ENCODE data around the gene GABRG3.
"Not testable (repeated sequence)": the region's sequence is repeated elsewhere in the genome, so short reads cannot be mapped to it uniquely, and the experiment has no call there.

Gene GABRG3

DNA sequence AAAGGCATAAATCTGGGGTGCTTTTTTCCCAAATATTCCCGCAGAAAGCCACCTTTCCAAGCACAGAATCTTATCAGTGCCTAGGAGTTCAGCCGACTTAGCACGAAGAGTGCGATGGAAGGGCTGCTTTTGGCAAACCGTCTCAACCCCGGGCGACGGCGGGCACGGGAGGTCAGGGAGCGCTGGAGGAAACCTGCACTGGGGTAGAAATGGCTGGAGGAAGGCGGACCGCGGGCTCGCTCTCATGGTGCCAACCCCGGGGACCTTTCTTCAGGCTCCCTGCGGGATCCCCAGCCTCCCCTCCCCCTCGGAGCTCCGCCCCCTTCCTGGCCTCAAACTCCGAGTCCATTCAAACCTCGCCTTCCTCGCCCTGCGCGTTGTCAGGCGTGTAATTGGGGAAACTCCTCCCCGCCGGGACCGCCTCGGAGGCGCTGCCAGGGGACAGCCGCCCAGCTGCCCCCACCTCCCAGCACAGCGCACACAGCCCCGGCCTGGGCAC lies at the start of gene GABRG3:
Gene GABRG3, plus strand, starts transcription at position 470 of the 499 bp plus-strand sequence.
- DNase-seq, result no peak

DNA sequence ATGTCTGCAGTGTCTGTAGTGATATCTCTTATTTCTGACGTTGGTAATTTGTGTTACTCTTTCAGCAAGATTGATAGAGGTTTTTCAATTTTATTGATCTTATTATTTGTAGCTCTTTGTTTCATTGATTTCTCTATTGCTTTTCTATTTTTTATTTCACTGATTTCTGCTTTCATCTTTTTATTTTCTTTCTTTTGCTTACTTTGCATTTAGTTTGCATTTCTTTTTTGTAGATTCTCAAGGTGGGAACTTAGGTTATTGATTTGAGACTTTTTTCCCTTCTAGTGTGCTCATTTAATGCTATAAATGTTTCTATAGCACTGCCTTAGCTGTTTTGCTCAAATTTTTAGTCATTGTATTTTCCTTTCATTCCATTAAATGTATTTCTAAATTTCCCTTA lies 49.5 kb upstream of the GABRG3 start:
- DNase-seq, result no peak

DNA sequence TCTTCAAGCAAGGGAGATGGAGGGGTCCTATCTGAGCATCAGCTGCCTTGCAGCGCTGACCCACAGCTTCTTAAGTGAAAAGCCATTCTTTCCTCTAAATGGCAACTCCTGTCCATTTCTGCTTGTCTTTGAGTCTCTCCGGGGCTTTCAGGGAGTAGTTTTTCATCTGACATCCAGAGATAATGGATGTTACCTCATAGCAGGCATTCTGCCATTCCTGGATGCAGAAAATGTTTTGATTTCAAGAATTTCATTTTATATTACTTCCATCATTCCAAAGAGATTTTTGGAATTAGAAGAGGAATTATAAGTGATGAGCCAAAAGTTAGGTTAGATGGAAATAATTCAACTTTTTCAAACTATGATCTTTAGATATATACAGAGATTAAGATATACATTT lies 44.9 kb upstream of the GABRG3 start:
- DNase-seq, result no peak

DNA sequence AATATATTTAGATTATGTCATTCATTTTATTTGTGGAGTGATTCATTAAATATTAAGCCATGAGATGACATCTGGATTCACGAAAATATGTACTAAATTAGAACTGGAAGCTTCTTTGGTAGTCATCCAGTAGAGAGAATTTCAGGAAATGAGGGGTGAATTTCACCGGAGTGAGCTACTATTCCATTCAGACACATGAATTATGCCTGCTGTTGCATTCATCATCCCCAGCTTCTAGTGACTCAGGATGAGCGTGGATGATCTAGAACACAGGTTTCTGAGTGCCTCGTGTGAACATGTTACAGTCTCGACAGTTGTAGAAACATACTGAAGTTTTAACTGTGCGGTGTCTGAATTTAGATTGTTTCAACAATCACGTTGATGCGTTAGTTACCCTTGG lies 42.9 kb upstream of the GABRG3 start:
- DNase-seq, result no peak

DNA sequence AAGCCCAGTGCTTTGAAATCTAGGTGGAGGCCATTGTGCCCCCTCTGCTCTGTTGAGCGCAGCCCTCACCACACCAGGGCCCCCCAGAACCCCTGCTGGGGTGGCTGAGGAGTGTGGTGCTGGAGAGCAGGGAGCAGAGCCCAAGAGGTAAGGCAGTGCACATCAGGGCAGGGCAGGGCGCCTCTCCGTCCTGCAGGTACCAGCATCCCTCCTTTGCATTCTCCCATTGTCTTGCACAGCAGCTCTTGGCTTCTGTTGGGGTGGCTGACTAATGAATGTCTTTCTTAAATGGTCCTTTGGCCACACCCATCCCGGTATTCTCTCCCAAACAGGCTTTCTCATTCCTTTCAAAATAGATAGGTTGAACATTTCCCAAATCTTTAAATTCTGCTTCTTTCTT lies 41.4 kb upstream of the GABRG3 start:
- no peak for DNase-seq

DNA sequence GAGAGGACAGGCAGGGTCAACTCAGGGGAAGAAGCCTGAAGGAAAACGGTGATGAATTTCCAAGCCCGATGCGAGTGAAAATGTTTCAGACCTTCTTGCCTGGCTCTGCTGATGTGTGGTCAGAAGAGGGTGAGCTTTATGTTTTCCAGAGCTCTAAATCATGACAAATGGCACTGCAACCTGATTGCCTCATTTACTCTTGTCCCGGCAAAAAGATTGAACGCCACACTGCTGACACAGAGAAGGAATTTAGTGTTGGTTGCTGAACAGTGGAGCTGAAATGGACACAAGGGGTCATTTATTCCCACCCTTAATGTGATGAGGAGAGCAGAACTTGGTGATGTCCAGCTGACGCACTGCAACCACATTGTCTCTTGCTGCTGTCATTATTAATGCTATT lies 36.1 kb upstream of the GABRG3 start:
- no peak for DNase-seq

DNA sequence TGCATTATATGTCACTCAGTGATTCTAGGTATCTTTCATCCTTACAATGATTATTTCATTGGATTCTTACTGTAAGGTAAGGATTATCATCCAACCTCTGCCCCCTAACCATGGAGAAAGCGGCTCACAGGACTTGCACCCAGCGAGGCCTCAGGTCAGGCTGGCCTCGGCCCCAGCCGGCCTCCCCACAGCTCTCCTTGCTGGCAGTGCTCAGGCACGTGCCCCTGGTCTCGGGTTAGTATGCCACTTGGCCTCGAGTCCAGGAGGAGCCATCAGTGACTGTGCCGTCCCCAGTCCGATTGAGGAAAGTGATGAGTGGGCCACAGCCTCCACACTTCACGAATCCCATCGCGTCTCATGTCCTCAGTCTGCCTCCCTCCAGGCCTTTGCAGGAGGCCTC lies 35.7 kb upstream of the GABRG3 start:
- DNase-seq, result no peak

DNA sequence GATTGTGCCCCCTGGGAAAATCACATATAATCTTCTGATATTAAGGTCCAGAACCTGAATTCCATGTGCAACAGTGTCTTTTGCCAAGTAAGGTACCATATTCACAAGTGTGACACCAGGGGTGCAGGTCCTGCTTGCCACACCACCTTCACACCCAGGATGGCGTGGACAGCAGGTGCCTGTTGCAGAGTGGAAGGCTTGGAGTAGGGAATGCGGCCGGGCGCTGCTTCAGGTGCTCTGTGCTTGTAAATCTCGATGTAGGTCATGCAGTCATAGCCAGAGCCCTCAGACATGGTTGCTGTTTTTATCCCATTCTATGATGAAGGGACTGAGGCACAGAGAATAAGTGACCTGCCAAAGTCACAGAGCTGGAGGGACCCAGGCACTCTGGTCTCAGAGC lies 34.5 kb upstream of the GABRG3 start:
- DNase-seq, result no peak

DNA sequence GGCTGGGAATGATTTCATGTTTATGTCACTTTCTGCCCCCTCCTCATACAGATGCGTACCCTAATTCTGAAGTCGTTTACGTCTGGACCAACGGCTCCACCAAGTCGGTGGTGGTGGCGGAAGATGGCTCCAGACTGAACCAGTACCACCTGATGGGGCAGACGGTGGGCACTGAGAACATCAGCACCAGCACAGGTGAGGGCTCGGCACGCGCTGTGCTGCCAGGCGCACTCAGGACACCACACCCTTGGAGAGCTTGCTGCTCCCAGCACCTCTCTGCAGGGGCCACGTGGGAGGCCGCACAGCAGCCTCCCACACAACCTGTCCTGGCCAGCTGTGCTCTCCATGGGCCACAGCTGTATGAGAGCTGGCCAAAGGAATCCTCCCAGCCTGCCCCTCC lies 33.8 kb upstream of the GABRG3 start:
- no peak for DNase-seq

DNA sequence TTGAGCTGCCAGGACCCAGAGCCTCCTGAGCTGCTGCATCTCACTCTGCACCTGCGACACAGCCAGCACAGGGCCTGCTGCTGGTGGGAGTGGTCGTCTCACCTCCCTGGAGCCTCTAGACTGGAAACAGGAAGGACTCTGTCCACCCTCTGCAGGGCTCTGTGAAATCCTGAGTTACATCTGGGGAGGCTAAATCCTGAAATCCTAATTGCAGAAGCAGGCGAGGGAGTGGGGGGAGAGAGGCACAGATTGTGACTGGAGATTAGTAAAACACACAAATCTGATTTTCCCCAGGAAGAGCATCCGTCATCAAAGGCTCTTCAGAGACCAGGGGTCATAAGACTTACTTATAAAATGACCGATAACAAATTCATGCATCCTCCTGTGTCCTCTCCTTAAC lies 31.6 kb upstream of the GABRG3 start:
- DNase-seq, result no peak

DNA sequence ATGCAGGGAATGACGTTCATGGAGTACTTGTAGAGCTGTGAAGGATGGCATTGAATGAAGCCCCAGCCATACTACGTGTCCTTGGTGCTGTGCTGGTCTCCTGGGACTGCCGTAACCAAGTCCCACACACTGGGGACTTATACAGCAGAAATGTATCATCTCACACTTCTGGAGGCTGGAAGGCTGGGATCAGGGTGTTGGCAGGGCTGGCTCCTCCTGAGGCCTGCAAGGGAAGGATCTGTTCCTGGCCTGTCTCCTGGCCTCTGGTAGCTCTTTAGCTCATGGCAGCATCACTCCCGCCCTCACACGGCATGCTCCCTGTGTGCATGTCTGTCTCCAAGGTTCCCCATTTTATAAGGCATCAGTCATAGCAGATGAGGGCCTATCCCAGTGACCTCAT lies 29.5 kb upstream of the GABRG3 start:
- DNase-seq, result no peak

DNA sequence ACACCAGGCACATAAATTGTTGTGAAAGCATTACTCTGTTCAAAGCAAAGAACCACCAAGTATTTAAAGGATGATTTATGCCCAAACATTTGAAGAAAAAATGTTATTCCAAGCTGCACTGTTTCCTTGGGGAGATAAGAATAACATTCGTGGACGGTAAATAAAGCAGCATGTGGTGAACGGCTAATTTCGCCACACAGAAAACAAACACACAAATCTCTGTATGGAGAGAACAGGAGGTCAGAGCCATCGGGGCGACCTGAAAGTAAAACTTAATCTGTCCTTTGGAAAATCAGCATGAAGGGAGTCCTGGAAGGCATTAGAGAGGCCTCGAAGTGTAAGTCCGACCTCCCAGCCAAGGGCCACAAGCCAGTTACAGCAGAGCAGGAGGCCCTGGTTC lies 27.1 kb upstream of the GABRG3 start:
- no peak for DNase-seq

DNA sequence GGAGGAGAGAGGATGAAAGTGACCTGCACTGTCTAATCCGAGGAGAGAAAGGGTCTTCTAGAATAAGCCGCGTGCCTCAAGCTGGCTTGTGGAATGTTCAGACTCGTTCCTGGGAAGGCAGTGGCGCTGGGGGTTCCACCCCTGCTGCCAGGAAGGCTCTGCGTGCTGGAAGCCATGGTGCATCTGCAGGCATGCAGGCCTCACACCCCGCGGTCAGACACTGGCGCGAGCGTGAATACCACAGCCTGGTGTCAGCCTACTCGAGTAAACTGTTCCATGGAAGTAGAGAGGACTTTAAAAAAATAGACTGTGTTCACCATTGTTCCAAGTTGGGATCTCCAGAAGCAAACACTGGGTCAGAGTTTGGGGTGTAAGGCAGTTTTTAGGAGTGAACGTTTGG lies 25.9 kb upstream of the GABRG3 start:
- DNase-seq, result no peak

DNA sequence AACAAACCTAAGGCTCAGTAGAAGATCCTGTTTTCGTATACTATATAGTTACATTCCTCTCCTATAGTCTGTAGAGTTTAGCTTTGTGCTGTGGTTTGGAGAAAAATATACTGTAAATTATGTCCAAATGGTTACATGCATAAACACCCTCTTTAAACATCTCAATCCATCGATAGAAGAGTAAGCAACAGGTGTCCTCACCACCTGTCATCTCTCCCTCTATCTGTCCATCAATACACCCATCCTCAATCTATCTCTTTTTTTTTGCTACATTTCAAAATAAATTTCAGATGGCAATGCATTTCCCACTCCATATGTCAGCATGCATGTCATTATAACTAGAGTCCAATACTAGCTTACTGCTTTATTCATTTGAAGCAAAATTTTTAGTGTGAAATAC lies 21.0 kb upstream of the GABRG3 start:
- no peak for DNase-seq

DNA sequence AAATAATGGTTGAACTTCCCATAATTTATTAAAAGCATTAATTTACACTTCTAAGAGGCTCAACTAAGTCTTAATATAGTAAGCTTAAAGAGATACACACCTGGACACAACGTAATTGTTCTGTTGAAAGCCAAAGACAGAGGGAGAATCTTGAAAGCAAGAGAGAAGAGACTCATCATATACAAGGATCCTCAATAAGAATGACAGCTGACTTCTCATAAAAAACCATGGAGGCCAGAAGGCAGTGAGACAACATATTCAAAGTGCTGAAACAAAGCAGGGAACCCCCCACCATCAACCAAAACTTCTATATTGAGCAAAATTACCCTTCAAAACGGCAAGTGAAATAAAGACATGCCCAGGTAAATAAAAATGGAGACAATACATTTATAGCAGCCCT lies 16.6 kb upstream of the GABRG3 start:
- DNase-seq, result no peak

DNA sequence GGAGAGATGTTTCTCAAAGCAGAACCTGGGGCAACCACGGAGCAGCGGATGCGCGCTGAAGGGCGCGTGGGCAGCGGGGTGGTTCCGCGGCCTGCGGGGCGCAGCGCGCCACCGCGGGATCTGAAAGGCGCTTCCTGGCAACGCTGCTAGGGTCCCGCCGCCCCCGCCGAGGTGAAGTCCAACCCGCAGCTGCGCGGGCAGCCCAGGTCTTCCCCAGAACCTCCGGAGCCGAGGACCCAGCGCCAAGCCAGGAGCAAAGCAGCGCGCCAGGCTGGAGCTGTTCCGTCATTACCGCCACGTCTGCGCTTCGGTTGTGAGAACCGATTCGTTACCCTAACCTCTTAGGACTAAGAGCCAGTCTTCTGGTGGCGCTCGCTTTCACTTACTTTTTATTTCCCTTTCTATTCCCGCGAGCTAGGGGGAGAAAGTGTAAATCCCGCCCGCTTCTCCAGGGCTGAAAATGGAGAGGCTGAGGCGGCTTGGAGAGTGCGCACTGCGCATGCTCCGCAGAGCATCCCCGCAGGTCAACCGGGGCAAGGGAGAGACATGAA lies 3.2 kb upstream of the GABRG3 start:
- no peak for DNase-seq

DNA sequence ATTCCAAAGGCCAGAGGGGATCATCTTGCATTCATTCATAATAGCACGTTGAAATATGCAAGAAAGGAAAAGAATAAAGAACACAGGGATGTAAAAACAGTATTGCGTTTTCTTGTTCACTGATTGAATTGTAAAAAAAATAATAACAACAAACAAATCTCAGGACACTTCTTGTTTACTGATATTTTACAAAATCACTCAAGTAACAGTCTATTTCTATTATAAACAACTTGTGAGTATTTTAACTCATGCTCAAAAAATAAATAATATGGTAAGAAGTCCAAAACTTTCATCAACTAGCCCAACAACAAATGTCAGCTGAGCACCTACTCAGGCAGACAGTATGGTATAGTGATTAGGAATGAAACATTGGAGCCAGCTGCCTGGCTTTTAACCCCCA lies 2.2 kb upstream of the GABRG3 start:
- DNase-seq, result no peak

DNA sequence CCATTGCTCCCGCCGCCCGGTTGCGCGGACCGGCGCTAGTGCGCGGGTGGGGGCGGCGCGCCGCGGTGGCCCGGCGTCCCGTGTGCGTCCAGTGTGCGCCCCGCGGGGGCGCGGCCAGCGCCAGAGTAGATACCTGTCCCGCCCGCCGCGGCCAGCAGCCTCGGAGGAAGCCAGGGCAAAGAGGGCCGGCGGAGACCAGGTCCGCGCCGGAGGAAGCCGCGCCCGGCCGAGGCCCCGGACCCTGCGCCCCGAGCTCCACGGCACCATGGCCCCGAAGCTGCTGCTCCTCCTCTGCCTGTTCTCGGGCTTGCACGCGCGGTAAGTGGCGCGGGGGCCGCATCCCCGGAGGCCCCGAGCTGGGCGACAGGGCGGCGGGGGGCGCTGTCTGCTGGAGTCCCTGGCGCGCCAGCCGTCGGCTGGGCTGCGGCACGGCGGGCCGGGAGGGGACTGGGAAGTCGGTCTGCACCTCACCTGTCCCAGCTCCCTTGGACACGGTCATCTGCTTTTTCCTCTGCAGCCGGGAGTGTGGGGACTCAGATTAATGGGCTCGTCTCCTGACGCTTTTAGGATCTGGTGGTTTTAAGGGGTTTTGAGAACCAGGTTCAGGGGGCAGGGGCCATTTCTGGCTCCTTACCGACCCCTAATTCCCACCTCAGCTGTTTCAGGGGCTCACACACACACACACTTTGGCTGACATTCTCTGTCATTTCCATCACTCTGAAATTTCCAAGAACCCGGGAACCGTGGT lies 464 bp downstream of the GABRG3 start:
- no peak for DNase-seq

DNA sequence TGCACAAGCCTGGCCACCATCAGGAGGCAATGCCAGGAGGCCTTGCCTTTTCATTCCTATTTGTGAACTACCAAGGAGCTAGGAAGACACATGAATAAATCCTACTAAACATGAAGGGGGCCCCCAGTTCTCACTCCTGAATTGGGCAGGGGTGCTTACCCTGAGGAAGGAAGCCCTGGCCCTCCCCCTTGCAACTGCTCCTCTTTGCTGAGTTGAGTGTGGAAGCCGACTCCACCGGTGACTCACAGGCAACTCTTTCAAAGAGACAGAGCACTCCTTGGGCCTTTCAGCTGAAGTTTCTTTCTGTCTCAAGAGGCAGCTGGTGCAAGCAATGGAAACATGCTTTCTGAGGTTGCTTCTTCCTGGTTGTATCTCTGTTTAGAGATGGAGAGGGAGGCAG lies 1.7 kb downstream of the GABRG3 start:
- DNase-seq, result no peak

DNA sequence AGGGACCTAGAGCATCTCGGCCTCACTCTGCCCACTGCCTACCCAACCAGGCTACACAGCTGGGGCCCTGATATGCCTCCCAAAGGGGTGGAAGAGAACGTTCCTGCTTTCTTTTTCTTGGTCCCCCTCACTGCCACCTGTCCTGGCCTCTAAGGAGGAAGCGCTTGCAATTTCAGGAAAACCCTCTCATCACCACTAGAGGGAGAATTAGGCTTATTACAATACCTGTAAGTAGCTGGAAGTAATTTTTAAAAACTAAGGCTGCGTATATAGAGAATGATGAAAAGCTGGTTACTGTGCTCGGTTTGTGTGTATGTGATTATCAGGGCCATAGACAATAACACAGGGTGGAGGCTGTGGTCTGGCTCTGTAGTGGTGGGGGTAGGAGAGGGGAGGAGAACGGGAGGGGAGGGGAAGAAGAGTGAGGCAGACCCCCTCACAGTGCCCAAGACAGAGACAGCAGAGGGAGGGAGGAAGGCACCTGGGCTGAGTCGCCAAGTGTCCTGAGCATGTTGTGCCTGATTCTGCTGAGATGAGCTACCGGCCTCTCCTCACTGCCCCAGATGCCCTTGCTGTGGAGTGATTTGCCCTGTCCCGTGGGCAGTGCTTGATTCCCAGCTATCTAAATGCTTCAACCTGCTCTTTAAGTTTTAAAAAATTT lies 3.3 kb downstream of the GABRG3 start:
- DNase-seq, result no peak

DNA sequence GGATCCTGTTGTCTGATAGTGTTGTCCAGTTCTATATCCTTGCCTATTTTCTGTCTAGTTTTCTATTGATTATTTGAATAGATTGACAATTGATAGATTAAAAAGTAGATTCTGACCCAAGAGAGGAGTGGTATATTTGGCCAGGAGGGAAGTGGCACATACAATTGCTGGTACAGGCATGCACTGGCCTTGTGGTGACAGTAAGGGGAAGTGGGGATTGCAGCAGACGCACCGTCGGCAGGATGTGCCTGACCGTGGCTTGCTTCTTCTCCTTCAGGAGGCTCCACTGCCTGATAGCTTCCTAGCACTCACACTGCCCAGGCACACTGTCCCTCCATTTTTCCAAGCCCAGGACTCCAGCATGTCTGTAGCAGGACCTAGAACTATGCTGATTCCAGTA lies 10.5 kb downstream of the GABRG3 start:
- no peak for DNase-seq

DNA sequence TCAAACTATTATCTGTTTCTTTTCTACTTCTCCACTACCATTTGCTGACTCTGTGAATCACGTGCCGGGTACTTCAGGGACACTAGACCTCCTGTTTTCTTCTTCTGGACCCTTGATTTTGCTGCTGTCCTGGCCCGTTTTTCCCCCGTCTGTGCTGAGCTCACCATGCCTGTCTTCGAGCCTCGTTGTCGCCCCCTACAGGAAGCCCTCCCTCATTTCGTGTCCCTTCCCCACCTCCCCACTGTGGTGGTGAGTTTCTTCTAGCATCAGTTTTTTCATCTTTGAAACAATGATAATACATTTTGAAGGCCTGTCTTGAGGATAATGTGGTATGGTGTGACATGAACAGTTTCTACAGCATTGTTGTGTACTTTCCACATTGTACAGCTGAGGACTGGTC lies 12.8 kb downstream of the GABRG3 start:
- no peak for DNase-seq

DNA sequence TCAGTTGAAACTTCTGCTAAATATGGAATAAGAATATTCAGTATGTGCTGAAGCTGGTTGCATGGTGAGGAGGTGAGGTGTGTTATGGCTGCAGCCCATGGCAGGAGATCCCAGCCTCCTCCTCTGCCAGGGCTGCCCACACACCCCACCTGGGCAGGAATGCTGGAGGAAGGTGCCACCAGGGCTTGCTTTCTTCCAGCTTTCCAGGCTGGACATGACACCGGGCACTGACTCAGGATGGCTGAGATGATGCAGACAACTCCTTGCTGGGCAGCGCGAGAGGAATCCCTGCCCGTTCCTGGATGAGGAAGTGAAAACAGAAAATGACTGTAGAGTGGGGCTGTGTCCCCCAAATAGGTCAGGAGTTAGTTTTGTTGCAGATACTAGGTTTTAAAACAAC lies 14.1 kb downstream of the GABRG3 start:
- DNase-seq, result no peak

DNA sequence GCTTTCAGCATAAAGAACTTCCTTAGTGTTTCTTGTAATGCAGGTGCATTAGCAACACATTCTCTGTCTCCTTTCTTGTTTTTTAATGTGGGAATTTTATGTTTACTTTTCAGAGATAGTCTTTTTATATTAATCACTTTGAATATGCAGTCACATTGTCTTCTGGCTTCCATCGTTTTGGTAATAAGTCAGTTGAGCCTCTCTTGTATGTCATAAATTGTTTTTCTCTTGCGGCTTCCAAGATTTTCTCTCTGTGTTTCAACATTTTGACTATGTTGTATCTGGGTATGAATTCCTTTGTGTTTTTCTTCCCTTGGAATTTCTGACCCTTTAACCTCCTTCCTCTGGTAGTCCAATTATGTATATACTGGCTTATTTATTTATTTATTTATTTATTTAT lies 25.3 kb downstream of the GABRG3 start:
- no peak for DNase-seq

DNA sequence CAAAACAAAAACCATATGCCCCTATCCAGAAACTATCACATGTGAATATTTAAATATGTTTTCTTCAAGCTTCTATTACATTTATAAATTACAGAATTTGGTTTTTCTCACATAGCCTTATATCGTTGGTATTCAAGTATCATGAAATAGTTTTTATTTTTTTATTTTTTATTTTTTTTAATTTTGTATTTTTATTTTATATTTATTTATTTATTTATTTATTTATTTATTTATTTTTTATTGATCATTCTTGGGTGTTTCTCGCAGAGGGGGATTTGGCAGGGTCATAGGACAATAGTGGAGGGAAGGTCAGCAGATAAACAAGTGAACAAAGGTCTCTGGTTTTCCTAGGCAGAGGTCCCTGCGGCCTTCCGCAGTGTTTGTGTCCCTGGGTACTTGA lies 32.0 kb downstream of the GABRG3 start:
- DNase-seq, result not testable (repeated sequence)
